ENCODE measurements around the gene NPR1.
A peak's percentile ranks its signal among the peaks of the same experiment; 100 is the strongest.
"Not testable (repeated sequence)": the region's sequence is repeated elsewhere in the genome, so short reads cannot be mapped to it uniquely, and the experiment has no call there.

The NPR1 gene

GRCh38 chr1:153649863-153650235 lies 28.6 kb upstream of the NPR1 start:
- DNase-seq, result no peak

- no peak for DNase-seq
Measured at GRCh38 chr1:153651771-153652170, 26.7 kb upstream of the NPR1 start.

- DNase-seq, result no peak
Measured at GRCh38 chr1:153652805-153653500, 25.5 kb upstream of the NPR1 start.

- no peak for DNase-seq
Measured at GRCh38 chr1:153655333-153655732, 23.2 kb upstream of the NPR1 start.

- peak; percentile 95 for DNase-seq
Measured at GRCh38 chr1:153658400-153659174, 19.9 kb upstream of the NPR1 start, which contains the start of gene SNAPIN. TSS of gene SNAPIN (plus strand) at chr1:153658703. CDS start at chr1:153658744, 41 bp downstream.

- DNase-seq, result peak; percentile 45
Measured at GRCh38 chr1:153659175-153659534, 19.3 kb upstream of the NPR1 start.

GRCh38 chr1:153659656-153660055 lies 18.8 kb upstream of the NPR1 start:
- no peak for DNase-seq

GRCh38 chr1:153661111-153661708 lies 17.3 kb upstream of the NPR1 start:
- DNase-seq, result peak; percentile 37

GRCh38 chr1:153662269-153662668 lies 16.2 kb upstream of the NPR1 start:
- DNase-seq, result no peak

- no peak for DNase-seq
Measured at GRCh38 chr1:153663211-153663610, 15.3 kb upstream of the NPR1 start.

GRCh38 chr1:153667439-153667838 lies 11.0 kb upstream of the NPR1 start:
- no peak for DNase-seq

- DNase-seq, result not testable (repeated sequence)
Measured at GRCh38 chr1:153668672-153669071, 9.8 kb upstream of the NPR1 start.

GRCh38 chr1:153669606-153670005 lies 8.9 kb upstream of the NPR1 start:
- no peak for DNase-seq

GRCh38 chr1:153670257-153670858 lies 8.1 kb upstream of the NPR1 start:
- DNase-seq, result peak; percentile 48

- peak; percentile 100 for DNase-seq
Measured at GRCh38 chr1:153670859-153671627, 7.4 kb upstream of the NPR1 start, which contains the start of gene ILF2. TSS of gene ILF2 (minus strand) at chr1:153670993. CDS start at chr1:153670922, 71 bp downstream.

- peak; percentile 75 for DNase-seq
Measured at GRCh38 chr1:153671628-153672353, 6.7 kb upstream of the NPR1 start.

GRCh38 chr1:153673511-153673910 lies 5.0 kb upstream of the NPR1 start:
- no peak for DNase-seq

GRCh38 chr1:153677718-153678518 lies 570 bp upstream of the NPR1 start:
- DNase-seq, result peak; percentile 83

GRCh38 chr1:153679337-153680119 lies 1.0 kb downstream of the NPR1 start:
- DNase-seq, result peak; percentile 58

- DNase-seq, result peak; percentile 30
Measured at GRCh38 chr1:153680120-153680403, 1.6 kb downstream of the NPR1 start.
